ENCODE data around the gene CCDC122. TPM values are rescaled to one million over a fixed set of nuclear protein-coding genes. Genes with fewer than 3 reads are reported as not detected.

CCDC122 gene
- total and polyA plus RNA-seq, 2 of the 8 experiments (the other 6 are each of a cell fraction or from before 2014, with no cell fraction given), result 2.9 to 5.8 TPM

DNA sequence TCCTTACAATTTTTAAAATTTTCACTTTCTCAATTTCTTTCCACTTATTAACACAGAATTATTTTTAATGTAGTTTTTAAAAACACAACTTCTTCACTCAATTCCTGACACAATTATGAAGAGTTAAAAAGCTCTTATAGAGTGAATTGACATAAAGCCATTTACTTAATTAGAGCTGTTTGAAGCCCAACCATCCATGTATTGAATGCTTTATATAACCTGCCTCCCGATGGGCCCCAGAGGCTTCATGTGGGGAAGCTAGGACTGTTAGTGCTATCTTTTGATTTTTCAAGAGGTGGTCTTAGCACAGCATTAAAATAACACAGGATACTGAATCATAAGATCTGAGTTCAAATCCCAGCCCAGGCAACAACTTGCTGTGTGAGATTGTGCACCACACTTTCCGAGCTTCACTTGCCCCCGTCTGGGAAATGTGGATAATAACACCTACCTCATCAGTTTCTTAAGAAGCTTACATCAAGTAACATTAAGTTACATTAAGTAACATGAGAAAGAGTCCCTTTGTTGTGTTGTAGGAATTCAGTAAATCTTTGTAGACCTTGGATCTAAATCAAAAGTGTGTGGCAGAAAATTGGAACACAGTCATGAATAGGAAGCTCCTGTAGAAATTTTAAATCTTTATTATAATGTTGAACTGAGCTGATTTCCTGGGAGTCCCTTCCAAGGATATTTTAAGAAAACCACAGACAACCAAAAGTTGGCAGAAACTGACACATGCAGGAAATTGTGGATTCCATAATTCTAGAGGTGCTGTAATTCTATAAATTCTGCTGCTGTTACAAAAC lies 87.3 kb downstream of the CCDC122 start (continued):
- TF ChIP-seq SAP30 (IDR thresholded peaks at IDR 0.05; ENCODE audit: insufficient read depth, insufficient replicate concordance, low read length) (no peak), HDAC2 (IDR thresholded peaks at IDR 0.05; ENCODE audit: borderline replicate concordance in 1 of 2, low read depth in 2 of 2, low read length in 2 of 2) (no peak), SP1 (IDR thresholded peaks at IDR 0.05; ENCODE audit: low read depth, low read length) (no peak), CEBPB (IDR thresholded peaks at IDR 0.05; ENCODE audit: low read depth, low read length) (no peak), CHD2 (IDR thresholded peaks at IDR 0.05; ENCODE audit: low read length) (no peak)
